GM23338 (cell line): ENCODE measurements around the gene KIF17. TPM values are rescaled to one million over a fixed set of nuclear protein-coding genes. Genes with fewer than 3 reads are reported as not detected.

ENCODE experiments used
- ATAC-seq: fragments of 200-7000 bp; cut with Tn5 transposase; 3 replicates; pipeline ENCODE4 v1.9.1; 2020
- DNase-seq: peaks from one replicate; pipeline ENCODE4 v3.0.0-alpha.2; 2015; ENCODE audit warnings: low spot score
- H2AFZ ChIP-seq: fragments of 200-600 bp; sonication (generic); 2 replicates; pipeline ENCODE4 v1.8.0; 2016; ENCODE audit warnings: antibody characterized with exemption, mild to moderate bottlenecking, moderate library complexity
- H3F3A ChIP-seq: fragments of 200-600 bp; sonication (generic); replicated peaks from 2 replicates; pipeline ENCODE4 v1.8.0; 2017; ENCODE audit warnings: antibody characterized with exemption, mixed run types, low read depth
- H3K27ac ChIP-seq: fragments of 200-600 bp; sonication (generic); 2 replicates; pipeline ENCODE4 v1.6.1; 2016; ENCODE audit warnings: low read depth
- H3K27me3 ChIP-seq: fragments of 200-600 bp; sonication (generic); 2 replicates; pipeline ENCODE4 v1.8.0; 2016; ENCODE audit warnings: mild to moderate bottlenecking, mixed run types, moderate library complexity; ENCODE audit not compliant: insufficient read depth
- H3K36me3 ChIP-seq: fragments of 200-600 bp; sonication (generic); 2 replicates; pipeline ENCODE4 v1.8.0; 2016; ENCODE audit warnings: mild to moderate bottlenecking; ENCODE audit not compliant: insufficient read depth
- H3K4me1 ChIP-seq: fragments of 200-600 bp; sonication (generic); 2 replicates; pipeline ENCODE4 v1.8.0; 2016; ENCODE audit warnings: mild to moderate bottlenecking, moderate library complexity; ENCODE audit not compliant: insufficient read depth
- H3K4me2 ChIP-seq: fragments of 200-600 bp; sonication (generic); 2 replicates; pipeline ENCODE4 v1.7.1; 2017; ENCODE audit warnings: mixed run types
- H3K4me3 ChIP-seq: fragments of 200-600 bp; sonication (generic); 2 replicates; pipeline ENCODE4 v1.6.1; 2016; ENCODE audit warnings: mixed run types
- H3K79me2 ChIP-seq: fragments of 200-600 bp; sonication (generic); replicated peaks from 2 replicates; pipeline ENCODE4 v1.8.0; 2017; ENCODE audit warnings: mild to moderate bottlenecking; ENCODE audit not compliant: insufficient read depth
- H3K9me2 ChIP-seq: fragments of 200-600 bp; sonication (generic); 2 replicates; pipeline ENCODE4 v1.8.0; 2017; ENCODE audit not compliant: insufficient read depth
- H4K20me1 ChIP-seq: fragments of 200-600 bp; sonication (generic); replicated peaks from 2 replicates; pipeline ENCODE4 v1.8.0; 2017; ENCODE audit warnings: mild to moderate bottlenecking; ENCODE audit not compliant: insufficient read depth
- H3K27ac Mint-ChIP-seq: 2 replicates; pipeline ENCODE4 v1.8.0; 2020; ENCODE audit warnings: inconsistent platforms, mild to moderate bottlenecking, moderate library complexity, mixed read lengths
- H3K27me3 Mint-ChIP-seq: 3 replicates; pipeline ENCODE4 v1.8.0; 2022; ENCODE audit warnings: low read depth, mild to moderate bottlenecking, moderate library complexity, mixed read lengths, inconsistent platforms; ENCODE audit not compliant: insufficient read depth, poor library complexity
- H3K36me3 Mint-ChIP-seq: 3 replicates; pipeline ENCODE4 v1.8.0; 2021; ENCODE audit warnings: low read depth, mild to moderate bottlenecking, inconsistent platforms, moderate library complexity, mixed read lengths
- H3K4me1 Mint-ChIP-seq: 3 replicates; pipeline ENCODE4 v1.8.0; 2020; ENCODE audit warnings: mild to moderate bottlenecking, inconsistent platforms, mixed read lengths
- H3K4me3 Mint-ChIP-seq: 3 replicates; pipeline ENCODE4 v1.8.0; 2021; ENCODE audit warnings: moderate library complexity, mild to moderate bottlenecking, inconsistent platforms, mixed read lengths
- H3K9me3 Mint-ChIP-seq: 3 replicates; pipeline ENCODE4 v1.8.0; 2020; ENCODE audit warnings: moderate library complexity, mild to moderate bottlenecking, inconsistent platforms, mixed read lengths
- CREB1 ChIP-seq: fragments of 250-450 bp; sonication (Bioruptor Pico); IDR thresholded peaks from 2 replicates; pipeline ENCODE4 v1.5.0; 2020; ENCODE audit warnings: low read depth, mild to moderate bottlenecking, moderate library complexity
- CTCF ChIP-seq, 2 experiments: fragments of 200-600 bp in 1 of 2; sonication (generic) in 1 of 2; conservative IDR thresholded peaks; 2 replicates each; pipeline versions ENCODE4 v1.5.1 to v1.6.1; 2016 to 2017; ENCODE audit warnings: antibody characterized with exemption in 2 of 2, low read depth in 2 of 2, mild to moderate bottlenecking in 2 of 2, moderate library complexity in 1 of 2
- ETS1 ChIP-seq: IDR thresholded peaks from 2 replicates; pipeline ENCODE4 v1.6.1; 2016; ENCODE audit warnings: antibody characterized with exemption
- EZH2 ChIP-seq: fragments of 200-600 bp; sonication (generic); IDR thresholded peaks from one replicate; pipeline ENCODE4 v1.8.0; 2017; ENCODE audit warnings: antibody characterized with exemption, mild to moderate bottlenecking, low read depth; ENCODE audit not compliant: unreplicated experiment
- EZH2phosphoT487 ChIP-seq: fragments of 200-600 bp; sonication (generic); IDR thresholded peaks from one replicate; pipeline ENCODE4 v1.8.1; 2018; ENCODE audit warnings: antibody characterized with exemption; ENCODE audit not compliant: unreplicated experiment
- JUNB ChIP-seq: IDR thresholded peaks from one replicate; pipeline ENCODE4 v1.6.1; 2016; ENCODE audit warnings: antibody characterized with exemption; ENCODE audit not compliant: unreplicated experiment
- NANOG ChIP-seq: IDR thresholded peaks from 2 replicates; pipeline ENCODE4 v1.6.1; 2016; ENCODE audit warnings: antibody characterized with exemption, borderline replicate concordance
- POLR2AphosphoS5 ChIP-seq: IDR thresholded peaks from 2 replicates; pipeline ENCODE4 v1.6.1; 2016; ENCODE audit warnings: antibody characterized with exemption, low read depth
- STAT1 ChIP-seq: IDR thresholded peaks from one replicate; pipeline ENCODE4 v1.6.1; 2016; ENCODE audit warnings: antibody characterized with exemption; ENCODE audit not compliant: unreplicated experiment
- ZNF114 ChIP-seq: fragments of 250-450 bp; sonication (Bioruptor Pico); IDR thresholded peaks from 2 replicates; pipeline ENCODE4 v1.5.0; 2020; ENCODE audit warnings: mild to moderate bottlenecking, moderate library complexity
- ZNF331 ChIP-seq: fragments of 250-450 bp; sonication (Bioruptor Pico); IDR thresholded peaks from 2 replicates; pipeline ENCODE4 v1.5.0; 2020; ENCODE audit warnings: low read depth, mild to moderate bottlenecking, moderate library complexity
- ZNF462 ChIP-seq: fragments of 250-450 bp; sonication (Bioruptor Pico); IDR thresholded peaks from 2 replicates; pipeline ENCODE4 v1.5.0; 2020; ENCODE audit warnings: mild to moderate bottlenecking, moderate library complexity
- polyA plus RNA-seq: library from polyadenylated mRNA; unstranded; fragments of >200 nt; fragmentation: Nextera tagmentation; extraction: Ambion mirVana; gene quantifications from 2 replicates; pipeline ENCODE4 v1.2.1, GENCODE V29; 2016
- total RNA-seq: library from RNA; depleted of rRNA; stranded (reverse); fragments of >200 nt; shearing (Covaris generic); gene quantifications from 2 replicates; pipeline ENCODE4 v1.2.3, GENCODE V29; 2014
- TF ChIP-seq, protein P1 (sequence below): IDR thresholded peaks from one replicate; pipeline ENCODE4 v1.6.1; 2018; ENCODE audit warnings: antibody characterized with exemption; ENCODE audit not compliant: unreplicated experiment

Gene KIF17
- total and polyA plus RNA-seq, 2 experiments from 2014 or later, result 5.9 to 18.6 TPM

DNA sequence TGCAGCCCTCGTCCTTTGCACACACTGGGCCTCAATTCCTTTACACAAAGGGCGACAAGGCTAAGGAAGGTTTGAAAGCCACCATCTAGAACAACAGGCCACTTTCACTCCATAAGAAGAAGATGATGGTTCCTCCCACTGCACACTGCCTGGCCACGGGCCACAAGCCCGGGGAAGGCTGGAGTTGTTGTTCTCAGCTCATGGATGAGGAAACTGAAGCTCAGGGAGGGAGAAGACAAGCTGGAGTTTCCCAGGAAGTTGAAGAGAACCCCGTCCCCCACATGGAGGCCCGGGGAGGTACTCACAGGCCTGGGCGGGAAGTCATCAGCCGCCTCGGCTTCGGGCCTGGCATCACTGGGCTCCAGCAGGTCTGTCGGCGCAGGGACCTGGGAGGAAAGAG, 32.1 kb downstream of the KIF17 start:
- Histone ChIP-seq H3K4me2 (no peak overlapping the region), H3F3A (no peaks in the 10 kb centered on the region), H3K79me2 (no peaks in the 10 kb centered on the region), H3K27ac (no peak overlapping the region), H3K4me3 (no peak overlapping the region), H3K9me2 (no peaks in the 10 kb centered on the region), H4K20me1 (no peaks in the 10 kb centered on the region), H3K4me1 (no peaks in the 10 kb centered on the region), H3K36me3 (no peaks in the 10 kb centered on the region), H3K27me3 (no peaks in the 10 kb centered on the region), H2AFZ (no peak overlapping the region)
- TF ChIP-seq ZNF462 (CRISPR knock-in tag), result no peak
- TF ChIP-seq POLR2AphosphoS5, result no peak
- TF ChIP-seq NANOG, result no peak
- no peak for TF ChIP-seq ZNF114 (CRISPR knock-in tag)
- TF ChIP-seq JUNB, result no peak
- TF ChIP-seq CTCF (conservative IDR thresholded peaks at IDR 0.05; ENCODE audit: low read depth in 2 of 2), result no peak
- no peak for TF ChIP-seq ETS1
- no peak for TF ChIP-seq EZH2phosphoT487
- no peak for TF ChIP-seq STAT1
- TF ChIP-seq, protein P1, sequence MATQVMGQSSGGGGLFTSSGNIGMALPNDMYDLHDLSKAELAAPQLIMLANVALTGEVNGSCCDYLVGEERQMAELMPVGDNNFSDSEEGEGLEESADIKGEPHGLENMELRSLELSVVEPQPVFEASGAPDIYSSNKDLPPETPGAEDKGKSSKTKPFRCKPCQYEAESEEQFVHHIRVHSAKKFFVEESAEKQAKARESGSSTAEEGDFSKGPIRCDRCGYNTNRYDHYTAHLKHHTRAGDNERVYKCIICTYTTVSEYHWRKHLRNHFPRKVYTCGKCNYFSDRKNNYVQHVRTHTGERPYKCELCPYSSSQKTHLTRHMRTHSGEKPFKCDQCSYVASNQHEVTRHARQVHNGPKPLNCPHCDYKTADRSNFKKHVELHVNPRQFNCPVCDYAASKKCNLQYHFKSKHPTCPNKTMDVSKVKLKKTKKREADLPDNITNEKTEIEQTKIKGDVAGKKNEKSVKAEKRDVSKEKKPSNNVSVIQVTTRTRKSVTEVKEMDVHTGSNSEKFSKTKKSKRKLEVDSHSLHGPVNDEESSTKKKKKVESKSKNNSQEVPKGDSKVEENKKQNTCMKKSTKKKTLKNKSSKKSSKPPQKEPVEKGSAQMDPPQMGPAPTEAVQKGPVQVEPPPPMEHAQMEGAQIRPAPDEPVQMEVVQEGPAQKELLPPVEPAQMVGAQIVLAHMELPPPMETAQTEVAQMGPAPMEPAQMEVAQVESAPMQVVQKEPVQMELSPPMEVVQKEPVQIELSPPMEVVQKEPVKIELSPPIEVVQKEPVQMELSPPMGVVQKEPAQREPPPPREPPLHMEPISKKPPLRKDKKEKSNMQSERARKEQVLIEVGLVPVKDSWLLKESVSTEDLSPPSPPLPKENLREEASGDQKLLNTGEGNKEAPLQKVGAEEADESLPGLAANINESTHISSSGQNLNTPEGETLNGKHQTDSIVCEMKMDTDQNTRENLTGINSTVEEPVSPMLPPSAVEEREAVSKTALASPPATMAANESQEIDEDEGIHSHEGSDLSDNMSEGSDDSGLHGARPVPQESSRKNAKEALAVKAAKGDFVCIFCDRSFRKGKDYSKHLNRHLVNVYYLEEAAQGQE, result no peak
- TF ChIP-seq EZH2, result no peak
- no peak for TF ChIP-seq CREB1 (CRISPR knock-in tag)
- TF ChIP-seq ZNF331 (CRISPR knock-in tag), result no peak
- ATAC-seq, result no peak
- Mint-ChIP-seq H3K4me3 (no peak overlapping the region), H3K4me1 (peaks cover 4% of the 10 kb centered on the region; the same call in 2 of the 3 replicates), H3K27ac (peak overlapping the region; percentile 68; the same call in 1 of the 2 replicates), H3K9me3 (peaks cover 2% of the 10 kb centered on the region; the same call in 1 of the 3 replicates), H3K36me3 (peaks cover 16% of the 10 kb centered on the region), H3K27me3 (peaks cover 6% of the 10 kb centered on the region)
- no peak for DNase-seq
